CD4-positive, alpha-beta memory T cell (primary cell): ENCODE measurements around the gene TOGARAM1. TPM values are rescaled to one million over a fixed set of nuclear protein-coding genes. Genes with fewer than 3 reads are reported as not detected.

Experiments
- CTCF ChIA-PET: fragments of 350-600 bp; sonication (Branson Sonifier 250); formaldehyde crosslinking; loops from one replicate; lab custom pipeline; 2021; ENCODE audit warnings: inconsistent platforms; ENCODE audit not compliant: partially characterized antibody; lab: Charles Lee
- POLR2A ChIA-PET: fragments of 350-600 bp; sonication (Branson Sonifier 250); formaldehyde crosslinking; loops from one replicate; lab custom pipeline; 2021; ENCODE audit not compliant: partially characterized antibody; lab: Charles Lee
- DNase-seq, 5 donors: peaks; one replicate each; pipeline versions ENCODE4 v3.0.0 to v3.0.0-alpha.2; 2020 to 2022; ENCODE audit warnings: mixed read lengths in 1 of 5
- H3K27ac ChIP-seq: one replicate; pipeline ENCODE4 v1.7.0; 2013; ENCODE audit warnings: low read depth, low read length
- H3K27me3 ChIP-seq: 2 replicates; pipeline ENCODE4 v1.7.0; 2013; ENCODE audit warnings: mild to moderate bottlenecking, low read length, moderate library complexity; ENCODE audit not compliant: insufficient read depth
- H3K36me3 ChIP-seq: 2 replicates; pipeline ENCODE4 v1.7.0; 2013; ENCODE audit warnings: mild to moderate bottlenecking, low read length, moderate library complexity; ENCODE audit not compliant: insufficient read depth
- H3K4me1 ChIP-seq: 2 replicates; pipeline ENCODE4 v1.7.0; 2013; ENCODE audit warnings: mild to moderate bottlenecking, low read length, moderate library complexity; ENCODE audit not compliant: insufficient read depth
- H3K4me3 ChIP-seq, 2 donors: one replicate each; pipeline ENCODE4 v1.7.0; 2013; ENCODE audit warnings: low read length in 2 of 2, mild to moderate bottlenecking in 1 of 2
- H3K9me3 ChIP-seq, 2 donors: one replicate each; pipeline ENCODE4 v1.7.0; 2013; ENCODE audit warnings: low read length in 2 of 2, control low read depth in 1 of 2; ENCODE audit not compliant: control insufficient read depth in 1 of 2
- H3K27ac Mint-ChIP-seq, 7 donors: one replicate each; pipeline ENCODE4 v1.8.0; 2020 to 2021; ENCODE audit warnings: mixed read lengths in 7 of 7, mild to moderate bottlenecking in 6 of 7, inconsistent platforms in 3 of 7, moderate library complexity in 3 of 7
- H3K27me3 Mint-ChIP-seq, 2 donors: one replicate each; pipeline ENCODE4 v1.8.0; 2020 to 2021; ENCODE audit warnings: mixed read lengths in 2 of 2
- H3K36me3 Mint-ChIP-seq, 2 donors: one replicate each; pipeline ENCODE4 v1.8.0; 2020 to 2021; ENCODE audit warnings: mixed read lengths in 2 of 2, inconsistent platforms in 1 of 2, mild to moderate bottlenecking in 1 of 2
- H3K4me1 Mint-ChIP-seq, 4 donors: one replicate each; pipeline ENCODE4 v1.8.0; 2020 to 2021; ENCODE audit warnings: mixed read lengths in 4 of 4, mild to moderate bottlenecking in 1 of 4
- H3K4me3 Mint-ChIP-seq, 8 donors: one replicate each; pipeline ENCODE4 v1.8.0; 2020 to 2021; ENCODE audit warnings: mixed read lengths in 8 of 8, mild to moderate bottlenecking in 7 of 8, moderate library complexity in 6 of 8, inconsistent platforms in 3 of 8
- H3K9me3 Mint-ChIP-seq, 8 donors: one replicate each; pipeline ENCODE4 v1.8.0; 2020 to 2021; ENCODE audit warnings: mixed read lengths in 8 of 8, mild to moderate bottlenecking in 5 of 8, inconsistent platforms in 3 of 8, moderate library complexity in 1 of 8
- intact Hi-C: fragments of 100-400 bp; cut with micrococcal nuclease; formaldehyde crosslinking; loops from one replicate; pipeline ENCODE4 v1.15.1; 2023
- polyA plus RNA-seq, 2 donors: library from polyadenylated mRNA; unstranded; fragments of 300-500 nt; fragmentation: Illumina TruSeq; gene quantifications; one replicate each; pipeline ENCODE4 v1.2.3, GENCODE V29; 2021
- total RNA-seq, 2 experiments: library from RNA; stranded (reverse); gene quantifications; one replicate each; pipeline ENCODE4 v1.2.3, GENCODE V29; 2021

TOGARAM1 gene
- total and polyA plus RNA-seq, 4 experiments from 2014 or later: 7.2 to 11.5 (median 10.0) TPM

DNA sequence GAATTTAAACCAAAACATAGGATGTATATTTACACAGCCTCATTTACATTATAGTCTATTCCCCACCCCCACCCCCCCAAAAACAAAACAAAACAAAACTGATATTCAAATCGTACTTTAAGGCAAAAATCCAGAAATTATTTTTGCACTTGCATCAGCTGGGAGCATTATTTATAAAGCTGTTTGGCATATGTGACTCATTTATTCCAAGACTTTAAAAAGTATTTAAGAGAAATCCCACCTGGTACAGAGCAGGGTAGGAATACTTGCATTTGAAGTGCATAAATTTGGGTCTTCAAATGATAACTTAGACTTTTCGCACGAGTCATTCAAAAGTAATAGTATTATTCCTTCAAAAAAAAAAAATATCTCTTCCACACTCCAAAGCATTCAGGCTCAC, 1.3 kb upstream of the TOGARAM1 start:
- Mint-ChIP-seq H3K27ac (peak overlapping the region in 3 of 7 donors; percentile 49 to 89 (median 64)), H3K4me3 (no peak overlapping the region), H3K36me3 (peaks cover 10 to 18% of the 10 kb centered on the region in 2 donors), H3K4me1 (peaks cover 41 to 53% (median 47%) of the 10 kb centered on the region in 4 donors), H3K9me3 (peaks cover 0 to 24% (median 17%) of the 10 kb centered on the region in 8 donors), H3K27me3 (no peaks in the 10 kb centered on the region)
- H3K36me3 ChIP-seq: no peaks in the 10 kb centered on the region
- no peak for DNase-seq
- ChIA-PET CTCF (interaction anchor here (1.5 to 3.3 kb wide), 3 partner anchors 47 to 293 kb away, joined by 6 to 13 read pairs (median 10); partner anchors contain the start of gene MIS18BP1), POLR2A (interaction anchor here (0.9 to 4.9 kb wide), 8 partner anchors 10 to 298 kb away, joined by 3 to 77 read pairs (median 14); partner anchors contain the start of genes FANCM, FKBP3 and MIS18BP1)
- H3K4me3 ChIP-seq: peak overlapping the region; percentile 75 to 93
- intact Hi-C loops: loop anchor here (1.0 to 5.0 kb wide), 2 partner anchors 174 to 307 kb away; partner anchors contain the start of gene FKBP3
- H3K9me3 ChIP-seq: no peaks in the 10 kb centered on the region
- H3K27ac ChIP-seq: peak overlapping the region; percentile 92
- no peaks in the 10 kb centered on the region for H3K27me3 ChIP-seq
- peaks cover 80% of the 10 kb centered on the region for H3K4me1 ChIP-seq

DNA sequence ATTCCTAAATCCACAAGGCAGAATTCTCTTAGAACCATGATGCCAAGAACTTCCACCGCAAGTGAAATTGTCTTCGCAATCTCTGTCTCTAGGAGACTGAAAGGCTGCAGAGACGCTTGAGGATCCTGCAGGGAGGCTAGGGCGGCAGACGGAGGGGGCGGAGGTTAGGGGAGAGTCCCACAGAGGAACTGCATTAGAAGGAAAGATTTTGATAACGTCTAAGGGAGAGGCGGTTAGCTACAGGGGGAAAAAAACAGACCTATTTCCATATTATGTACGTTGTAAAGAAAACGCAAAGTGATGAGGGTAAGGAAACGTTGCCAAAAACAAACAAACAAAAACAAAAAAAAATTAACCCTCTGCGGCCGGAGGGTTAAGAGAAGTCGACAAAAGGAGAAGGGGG, 838 bp upstream of the TOGARAM1 start:
- Mint-ChIP-seq H3K36me3 (peaks cover 10 to 16% of the 10 kb centered on the region in 2 donors), H3K27ac (no peak overlapping the region), H3K27me3 (no peaks in the 10 kb centered on the region), H3K4me3 (no peak overlapping the region), H3K4me1 (peaks cover 41 to 51% (median 44%) of the 10 kb centered on the region in 4 donors), H3K9me3 (peaks cover 0 to 24% (median 18%) of the 10 kb centered on the region in 8 donors)
- intact Hi-C loops: loop anchor here (1.0 to 5.0 kb wide), 2 partner anchors 173 to 306 kb away; partner anchors contain the start of gene FKBP3
- Histone ChIP-seq H3K27ac (peak overlapping the region; percentile 92), H3K4me3 (peak overlapping the region; percentile 75 to 93), H3K36me3 (no peaks in the 10 kb centered on the region), H3K27me3 (no peaks in the 10 kb centered on the region), H3K4me1 (peaks cover 75% of the 10 kb centered on the region), H3K9me3 (no peaks in the 10 kb centered on the region)
- ChIA-PET CTCF (interaction anchor here (1.5 to 3.3 kb wide), 3 partner anchors 48 to 292 kb away, joined by 6 to 13 read pairs (median 10); partner anchors contain the start of gene MIS18BP1), POLR2A (interaction anchor here (0.9 to 4.9 kb wide), 19 partner anchors 10 to 297 kb away, joined by 3 to 77 read pairs (median 7); partner anchors contain the start of genes FANCM, FKBP3, MIS18BP1 and PRPF39)
- DNase-seq: peak; percentile 54 to 81 (median 62)

DNA sequence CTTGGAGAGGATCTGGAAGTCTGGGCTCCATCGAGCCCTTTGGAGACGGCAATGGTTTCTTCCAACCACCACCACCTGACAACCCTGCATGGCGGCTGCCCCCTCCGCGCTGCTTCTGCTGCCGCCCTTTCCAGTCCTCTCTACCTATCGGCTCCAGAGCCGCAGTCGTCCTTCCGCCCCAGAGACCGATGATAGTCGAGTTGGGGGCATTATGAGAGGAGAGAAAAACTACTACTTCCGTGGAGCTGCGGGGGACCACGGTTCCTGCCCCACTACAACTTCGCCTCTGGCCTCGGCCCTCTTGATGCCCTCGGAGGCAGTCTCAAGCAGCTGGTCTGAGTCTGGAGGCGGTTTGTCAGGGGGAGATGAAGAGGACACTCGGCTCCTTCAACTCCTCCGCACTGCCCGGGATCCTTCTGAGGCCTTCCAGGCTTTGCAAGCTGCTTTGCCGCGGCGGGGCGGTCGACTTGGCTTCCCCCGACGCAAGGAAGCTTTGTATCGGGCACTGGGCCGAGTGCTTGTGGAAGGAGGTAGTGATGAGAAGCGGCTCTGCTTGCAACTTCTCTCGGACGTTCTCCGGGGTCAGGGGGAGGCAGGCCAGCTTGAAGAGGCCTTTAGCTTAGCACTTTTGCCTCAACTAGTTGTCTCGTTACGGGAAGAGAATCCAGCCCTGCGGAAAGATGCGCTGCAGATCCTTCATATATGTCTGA, 499 bp downstream of the TOGARAM1 start:
- Mint-ChIP-seq H3K9me3 (peaks cover 0 to 30% (median 22%) of the 10 kb centered on the region in 8 donors), H3K36me3 (peaks cover 17 to 18% of the 10 kb centered on the region in 2 donors)
- no peak for DNase-seq

DNA sequence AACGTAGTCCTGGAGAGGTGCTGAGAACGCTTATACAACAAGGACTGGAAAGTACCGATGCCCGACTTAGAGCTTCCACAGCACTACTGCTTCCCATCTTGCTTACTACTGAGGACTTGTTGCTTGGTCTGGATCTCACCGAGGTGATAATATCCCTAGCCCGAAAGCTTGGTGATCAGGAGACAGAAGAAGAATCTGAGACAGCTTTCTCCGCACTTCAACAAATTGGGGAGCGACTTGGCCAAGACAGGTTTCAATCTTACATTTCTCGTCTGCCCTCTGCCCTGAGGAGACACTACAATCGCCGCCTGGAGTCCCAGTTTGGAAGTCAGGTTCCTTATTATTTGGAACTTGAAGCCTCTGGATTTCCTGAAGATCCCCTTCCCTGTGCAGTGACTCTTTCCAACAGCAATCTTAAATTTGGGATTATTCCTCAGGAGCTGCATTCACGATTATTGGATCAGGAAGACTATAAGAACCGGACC, 1.1 kb downstream of the TOGARAM1 start:
- Mint-ChIP-seq H3K9me3 (peaks cover 0 to 30% (median 23%) of the 10 kb centered on the region in 8 donors), H3K36me3 (peaks cover 19 to 23% of the 10 kb centered on the region in 2 donors), H3K4me1 (peaks cover 44 to 56% (median 50%) of the 10 kb centered on the region in 4 donors), H3K4me3 (no peak overlapping the region), H3K27ac (peak overlapping the region in 1 of 7 donors; percentile 83), H3K27me3 (no peaks in the 10 kb centered on the region)
- peak in 1 of 5 donors; percentile 10 for DNase-seq
- H3K27ac ChIP-seq: peak overlapping the region; percentile 92
- CTCF ChIA-PET: interaction anchor here (0.9 to 3.3 kb wide), 4 partner anchors 10 to 290 kb away, joined by 3 to 13 read pairs (median 4); partner anchors contain the start of gene MIS18BP1
- H3K36me3 ChIP-seq: no peaks in the 10 kb centered on the region
- peaks cover 71% of the 10 kb centered on the region for H3K4me1 ChIP-seq
- intact Hi-C loops: loop anchor here (5.0 kb wide), 1 partner anchor 304 kb away; no protein-coding TSS in a partner anchor
- POLR2A ChIA-PET: interaction anchor here (0.6 to 4.9 kb wide), 10 partner anchors 12 to 290 kb away, joined by 3 to 77 read pairs (median 15); partner anchors contain the start of genes FANCM, FKBP3, MIS18BP1 and PRPF39
- no peaks in the 10 kb centered on the region for H3K27me3 ChIP-seq
- peak overlapping the region; percentile 88 to 93 for H3K4me3 ChIP-seq
- H3K9me3 ChIP-seq: no peaks in the 10 kb centered on the region

More for the DNA sequence above, 499 bp downstream of the TOGARAM1 start:
- Mint-ChIP-seq H3K4me3 (no peak overlapping the region), H3K27ac (no peak overlapping the region), H3K4me1 (peaks cover 44 to 51% (median 47%) of the 10 kb centered on the region in 4 donors), H3K27me3 (no peaks in the 10 kb centered on the region)
- peaks cover 74% of the 10 kb centered on the region for H3K4me1 ChIP-seq
- CTCF ChIA-PET: interaction anchor here (0.9 to 3.3 kb wide), 5 partner anchors 10 to 291 kb away, joined by 3 to 13 read pairs (median 4); partner anchors contain the start of gene MIS18BP1
- no peaks in the 10 kb centered on the region for H3K9me3 ChIP-seq
- no peaks in the 10 kb centered on the region for H3K27me3 ChIP-seq
- POLR2A ChIA-PET: interaction anchor here (0.6 to 4.9 kb wide), 21 partner anchors 12 to 291 kb away, joined by 3 to 77 read pairs (median 5); partner anchors contain the start of genes FANCM, FKBP3, MIS18BP1 and PRPF39
- no peaks in the 10 kb centered on the region for H3K36me3 ChIP-seq
- peak overlapping the region; percentile 92 for H3K27ac ChIP-seq
- intact Hi-C loops: loop anchor here (1.0 to 5.0 kb wide), 4 partner anchors 65 to 305 kb away; partner anchors contain the start of genes MIS18BP1 and PRPF39
- H3K4me3 ChIP-seq: peak overlapping the region; percentile 88 to 93

DNA sequence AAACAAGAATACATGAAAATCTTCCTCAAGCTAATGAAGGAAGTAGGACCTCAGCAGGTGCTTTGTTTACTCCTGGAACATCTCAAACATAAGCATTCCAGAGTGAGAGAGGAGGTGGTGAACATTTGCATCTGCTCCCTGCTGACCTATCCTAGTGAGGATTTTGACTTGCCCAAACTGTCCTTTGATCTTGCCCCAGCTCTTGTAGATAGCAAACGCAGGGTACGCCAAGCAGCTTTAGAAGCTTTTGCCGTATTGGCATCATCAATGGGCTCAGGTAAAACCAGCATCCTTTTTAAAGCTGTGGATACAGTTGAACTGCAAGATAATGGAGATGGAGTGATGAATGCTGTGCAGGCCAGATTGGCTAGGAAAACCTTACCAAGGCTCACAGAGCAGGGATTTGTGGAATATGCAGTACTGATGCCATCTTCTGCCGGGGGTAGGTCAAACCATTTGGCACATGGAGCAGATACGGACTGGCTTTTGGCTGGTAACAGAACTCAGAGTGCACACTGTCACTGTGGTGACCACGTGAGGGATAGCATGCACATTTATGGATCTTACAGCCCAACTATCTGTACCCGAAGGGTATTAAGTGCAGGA, 1.9 kb downstream of the TOGARAM1 start:
- ChIA-PET CTCF (interaction anchor here (1.6 kb wide), 1 partner anchor 50 kb away, joined by 5 read pairs; no protein-coding TSS in a partner anchor), POLR2A (interaction anchor here (4.9 kb wide), 1 partner anchor 171 kb away, joined by 77 read pairs; the partner anchor contains the start of genes FANCM and FKBP3)
- DNase-seq: no peak
- Mint-ChIP-seq H3K4me3 (peak overlapping the region in 2 of 8 donors; percentile 41 to 57), H3K4me1 (peaks cover 48 to 63% (median 50%) of the 10 kb centered on the region in 4 donors), H3K36me3 (peaks cover 26 to 29% of the 10 kb centered on the region in 2 donors), H3K27me3 (no peaks in the 10 kb centered on the region), H3K27ac (peak overlapping the region in 2 of 7 donors; percentile 66), H3K9me3 (peaks cover 3 to 36% (median 27%) of the 10 kb centered on the region in 8 donors)
- Histone ChIP-seq H3K4me1 (peaks cover 68% of the 10 kb centered on the region), H3K9me3 (no peaks in the 10 kb centered on the region), H3K36me3 (no peaks in the 10 kb centered on the region), H3K27me3 (no peaks in the 10 kb centered on the region), H3K27ac (no peak overlapping the region), H3K4me3 (peak overlapping the region in 1 of 2 donors; percentile 5)
- intact Hi-C loops: loop anchor here (5.0 kb wide), 1 partner anchor 303 kb away; no protein-coding TSS in a partner anchor

DNA sequence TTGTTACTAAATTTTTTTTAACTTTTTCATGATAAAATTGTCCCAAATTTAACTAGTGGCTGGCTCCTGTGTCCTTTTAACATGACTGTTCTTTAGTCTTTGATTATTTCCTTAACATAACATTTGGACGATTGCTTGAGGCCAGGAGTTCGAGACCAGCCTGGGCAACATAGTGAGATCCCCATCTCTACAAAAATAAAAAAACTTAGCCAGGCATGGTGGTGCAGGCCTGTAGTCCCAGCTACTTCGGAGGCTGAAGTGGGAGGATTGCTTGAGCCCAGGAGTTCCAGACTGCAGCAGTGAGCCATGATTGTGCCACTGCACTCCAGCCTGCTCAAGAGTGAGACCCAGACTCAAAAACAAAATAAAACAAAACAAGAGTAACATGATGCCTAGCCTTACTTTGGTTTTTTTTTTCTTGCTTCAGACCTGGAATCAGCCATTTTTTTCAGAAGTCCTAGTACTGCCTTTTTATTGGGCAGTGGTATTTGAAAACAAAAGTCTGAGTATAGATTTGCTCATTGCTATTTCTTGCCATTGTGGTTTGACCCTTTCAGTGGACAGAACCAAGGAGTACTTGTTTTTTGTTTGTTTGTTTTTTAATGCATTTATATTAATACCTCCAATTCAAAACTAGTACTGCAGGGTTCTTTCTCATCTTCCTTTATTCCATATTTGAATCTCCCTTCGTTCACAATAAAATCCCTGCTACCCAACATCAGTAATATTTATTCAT, 4.8 kb downstream of the TOGARAM1 start:
- CTCF ChIA-PET: no interaction called here
- H3K27me3 ChIP-seq: no peaks in the 10 kb centered on the region
- peaks cover 55 to 84% (median 67%) of the 10 kb centered on the region in 4 donors for H3K4me1 Mint-ChIP-seq
- H3K9me3 ChIP-seq: no peaks in the 10 kb centered on the region
- no peak for DNase-seq
- H3K4me1 ChIP-seq: peaks cover 51% of the 10 kb centered on the region
- peaks cover 3 to 63% (median 46%) of the 10 kb centered on the region in 8 donors for H3K9me3 Mint-ChIP-seq
- POLR2A ChIA-PET: no interaction called here
- H3K27ac Mint-ChIP-seq: no peak overlapping the region
- no peaks in the 10 kb centered on the region for H3K36me3 ChIP-seq
- no peaks in the 10 kb centered on the region for H3K27me3 Mint-ChIP-seq
- intact Hi-C loops: no loop called here
- H3K4me3 ChIP-seq: peak overlapping the region in 1 of 2 donors; percentile 12
- H3K27ac ChIP-seq: no peak overlapping the region
- peaks cover 46 to 55% of the 10 kb centered on the region in 2 donors for H3K36me3 Mint-ChIP-seq
- H3K4me3 Mint-ChIP-seq: peak overlapping the region; percentile 1 to 76 (median 38)
